Panc1 (cell line): ENCODE measurements around the gene PADI6.

Experiments
- POLR2AphosphoS5 ChIP-seq: IDR thresholded peaks from 2 replicates; pipeline ENCODE4 v1.6.1; 2012; ENCODE audit warnings: mild to moderate bottlenecking, low read depth, low read length, moderate library complexity
- SIN3A ChIP-seq: IDR thresholded peaks from 2 replicates; pipeline ENCODE4 v1.6.1; 2012; ENCODE audit warnings: low read depth, mild to moderate bottlenecking, low read length, moderate library complexity, borderline replicate concordance; ENCODE audit not compliant: insufficient read depth
- TCF7L2 ChIP-seq: IDR thresholded peaks from 2 replicates; pipeline ENCODE4 v1.6.1; 2011; ENCODE audit warnings: mild to moderate bottlenecking, low read depth, low read length, inconsistent platforms
- TF ChIP-seq, protein P1 (sequence below): fragments of 450-650 bp; IDR thresholded peaks from 2 replicates; pipeline ENCODE4 v1.5.1; 2017; ENCODE audit warnings: mild to moderate bottlenecking
- TF ChIP-seq, protein P2 (sequence below), 2 experiments: IDR thresholded peaks; 2 replicates each; pipeline ENCODE4 v1.6.1; 2011 to 2012; ENCODE audit warnings: low read depth in 2 of 2, control low read depth in 1 of 2, low read length in 1 of 2, mild to moderate bottlenecking in 1 of 2, moderate library complexity in 1 of 2; ENCODE audit not compliant: insufficient read depth in 1 of 2

GRCh38 chr1:17403081-17403480 lies 31.1 kb downstream of the PADI6 start:
- TF ChIP-seq, protein P1, sequence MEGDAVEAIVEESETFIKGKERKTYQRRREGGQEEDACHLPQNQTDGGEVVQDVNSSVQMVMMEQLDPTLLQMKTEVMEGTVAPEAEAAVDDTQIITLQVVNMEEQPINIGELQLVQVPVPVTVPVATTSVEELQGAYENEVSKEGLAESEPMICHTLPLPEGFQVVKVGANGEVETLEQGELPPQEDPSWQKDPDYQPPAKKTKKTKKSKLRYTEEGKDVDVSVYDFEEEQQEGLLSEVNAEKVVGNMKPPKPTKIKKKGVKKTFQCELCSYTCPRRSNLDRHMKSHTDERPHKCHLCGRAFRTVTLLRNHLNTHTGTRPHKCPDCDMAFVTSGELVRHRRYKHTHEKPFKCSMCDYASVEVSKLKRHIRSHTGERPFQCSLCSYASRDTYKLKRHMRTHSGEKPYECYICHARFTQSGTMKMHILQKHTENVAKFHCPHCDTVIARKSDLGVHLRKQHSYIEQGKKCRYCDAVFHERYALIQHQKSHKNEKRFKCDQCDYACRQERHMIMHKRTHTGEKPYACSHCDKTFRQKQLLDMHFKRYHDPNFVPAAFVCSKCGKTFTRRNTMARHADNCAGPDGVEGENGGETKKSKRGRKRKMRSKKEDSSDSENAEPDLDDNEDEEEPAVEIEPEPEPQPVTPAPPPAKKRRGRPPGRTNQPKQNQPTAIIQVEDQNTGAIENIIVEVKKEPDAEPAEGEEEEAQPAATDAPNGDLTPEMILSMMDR, result no peak
- TF ChIP-seq, protein P2, sequence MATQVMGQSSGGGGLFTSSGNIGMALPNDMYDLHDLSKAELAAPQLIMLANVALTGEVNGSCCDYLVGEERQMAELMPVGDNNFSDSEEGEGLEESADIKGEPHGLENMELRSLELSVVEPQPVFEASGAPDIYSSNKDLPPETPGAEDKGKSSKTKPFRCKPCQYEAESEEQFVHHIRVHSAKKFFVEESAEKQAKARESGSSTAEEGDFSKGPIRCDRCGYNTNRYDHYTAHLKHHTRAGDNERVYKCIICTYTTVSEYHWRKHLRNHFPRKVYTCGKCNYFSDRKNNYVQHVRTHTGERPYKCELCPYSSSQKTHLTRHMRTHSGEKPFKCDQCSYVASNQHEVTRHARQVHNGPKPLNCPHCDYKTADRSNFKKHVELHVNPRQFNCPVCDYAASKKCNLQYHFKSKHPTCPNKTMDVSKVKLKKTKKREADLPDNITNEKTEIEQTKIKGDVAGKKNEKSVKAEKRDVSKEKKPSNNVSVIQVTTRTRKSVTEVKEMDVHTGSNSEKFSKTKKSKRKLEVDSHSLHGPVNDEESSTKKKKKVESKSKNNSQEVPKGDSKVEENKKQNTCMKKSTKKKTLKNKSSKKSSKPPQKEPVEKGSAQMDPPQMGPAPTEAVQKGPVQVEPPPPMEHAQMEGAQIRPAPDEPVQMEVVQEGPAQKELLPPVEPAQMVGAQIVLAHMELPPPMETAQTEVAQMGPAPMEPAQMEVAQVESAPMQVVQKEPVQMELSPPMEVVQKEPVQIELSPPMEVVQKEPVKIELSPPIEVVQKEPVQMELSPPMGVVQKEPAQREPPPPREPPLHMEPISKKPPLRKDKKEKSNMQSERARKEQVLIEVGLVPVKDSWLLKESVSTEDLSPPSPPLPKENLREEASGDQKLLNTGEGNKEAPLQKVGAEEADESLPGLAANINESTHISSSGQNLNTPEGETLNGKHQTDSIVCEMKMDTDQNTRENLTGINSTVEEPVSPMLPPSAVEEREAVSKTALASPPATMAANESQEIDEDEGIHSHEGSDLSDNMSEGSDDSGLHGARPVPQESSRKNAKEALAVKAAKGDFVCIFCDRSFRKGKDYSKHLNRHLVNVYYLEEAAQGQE (IDR thresholded peaks at IDR 0.05; ENCODE audit: insufficient read depth in 1 of 2, low read depth in 2 of 2, low read length in 1 of 2), result no peak
- TF ChIP-seq POLR2AphosphoS5 (no peak), SIN3A (no peak), TCF7L2 (no peak)
